GM08714 (cell line): ENCODE data around the gene PAX6.

Source experiments
- H3K4me3 ChIP-seq: fragments of 200-500 bp; sonication (Bioruptor generic); 2 replicates; pipeline ENCODE4 v1.5.1; 2014; ENCODE audit warnings: mild to moderate bottlenecking, low read length, inconsistent platforms
- ZNF274 ChIP-seq: IDR thresholded peaks from 2 replicates; pipeline ENCODE4 v1.6.1; 2012; ENCODE audit warnings: mild to moderate bottlenecking, low read depth, low read length

The PAX6 gene

GRCh38 chr11:31800398-31801265 is 10.5 kb downstream of the PAX6 start:
- TF ChIP-seq ZNF274 = no peak
- no peak overlapping the region for H3K4me3 ChIP-seq

- no peak for TF ChIP-seq ZNF274
- H3K4me3 ChIP-seq = no peak overlapping the region
These were observed 11.4 kb downstream of the PAX6 start for GRCh38 chr11:31799435-31800397.

GRCh38 chr11:31798554-31799434 is 12.3 kb downstream of the PAX6 start:
- no peak for TF ChIP-seq ZNF274
- H3K4me3 ChIP-seq = no peak overlapping the region; the same call in 1 of the 2 replicates

GRCh38 chr11:31798057-31798553 is 13.0 kb downstream of the PAX6 start:
- no peak overlapping the region; the same call in 1 of the 2 replicates for H3K4me3 ChIP-seq
- no peak for TF ChIP-seq ZNF274

- H3K4me3 ChIP-seq = no peak overlapping the region
- no peak for TF ChIP-seq ZNF274
These were observed 13.7 kb downstream of the PAX6 start for GRCh38 chr11:31797190-31798056.

GRCh38 chr11:31796499-31797189 is 14.5 kb downstream of the PAX6 start:
- H3K4me3 ChIP-seq = no peak overlapping the region
- no peak for TF ChIP-seq ZNF274

- no peak for TF ChIP-seq ZNF274
- H3K4me3 ChIP-seq = no peak overlapping the region
These were observed 15.2 kb downstream of the PAX6 start for GRCh38 chr11:31795706-31796498.

GRCh38 chr11:31794548-31794947 is 16.6 kb downstream of the PAX6 start:
- no peak for TF ChIP-seq ZNF274
- no peak overlapping the region for H3K4me3 ChIP-seq

- TF ChIP-seq ZNF274 = no peak
- H3K4me3 ChIP-seq = no peak overlapping the region
These were observed 17.9 kb downstream of the PAX6 start for GRCh38 chr11:31793264-31793663.

GRCh38 chr11:31792456-31792855 is 18.7 kb downstream of the PAX6 start:
- no peak for TF ChIP-seq ZNF274
- H3K4me3 ChIP-seq = no peak overlapping the region

- no peak overlapping the region for H3K4me3 ChIP-seq
These were observed 19.1 kb downstream of the PAX6 start for GRCh38 chr11:31792036-31792435.

More at GRCh38 chr11:31792036-31792435, 19.1 kb downstream of the PAX6 start:
- TF ChIP-seq ZNF274 = no peak
